Measurements from ENCODE around the gene CSNK1A1L. TPM values are rescaled to one million over a fixed set of nuclear protein-coding genes. Genes with fewer than 3 reads are reported as not detected.

CSNK1A1L gene
- total and polyA plus RNA-seq, 2 of the 8 experiments (the other 6 are each of a cell fraction or from before 2014, with no cell fraction given), result not detected

- TF ChIP-seq NANOG (IDR thresholded peaks at IDR 0.05; ENCODE audit: insufficient read depth, low read depth, low read length, poor library complexity, severe bottlenecking) (no peak), CREB1 (IDR thresholded peaks at IDR 0.05) (no peak), BCL11A (IDR thresholded peaks at IDR 0.05; ENCODE audit: low read depth in 2 of 2, low read length in 2 of 2) (no peak), CEBPB (IDR thresholded peaks at IDR 0.05; ENCODE audit: low read depth, low read length) (no peak), SIX5 (IDR thresholded peaks at IDR 0.05; ENCODE audit: low read depth, low read length) (no peak), SP2 (IDR thresholded peaks at IDR 0.05; ENCODE audit: low read length) (no peak), EGR1 (IDR thresholded peaks at IDR 0.05; ENCODE audit: borderline replicate concordance, low read depth, low read length) (no peak)
These were observed 2.6 kb downstream of the CSNK1A1L start (continued) for GRCh38 chr13:37102896-37103295.

All from H1 (cell line).